Cardiac septum (tissue), 1 donor: Measurements from ENCODE around the gene MISP. TPM values are rescaled to one million over a fixed set of nuclear protein-coding genes. Genes with fewer than 3 reads are reported as not detected.
"Not testable (repeated sequence)": the region's sequence is repeated elsewhere in the genome, so short reads cannot be mapped to it uniquely, and the experiment has no call there.

ENCODE experiments used
- DNase-seq: peaks from one replicate; pipeline ENCODE4 v3.0.0-alpha.2; 2020; ENCODE audit warnings: low spot score
- intact Hi-C: fragments of 100-400 bp; cut with DNase I; formaldehyde crosslinking; loops from one replicate; pipeline ENCODE4 v1.14.0; 2022
- total RNA-seq: library from RNA; stranded (reverse); fragmentation: NEBNext Ultra II Directional; extraction: Animal tissue kit (Norgen Biotek cat#: 25700); gene quantifications from one replicate; pipeline ENCODE4 v1.2.1, GENCODE V29; 2021
- donor health status: DM: no; HTN: no; CAD: no.

Gene MISP
- total RNA-seq, 1 donor from 2014 or later = not detected

- intact Hi-C loops = no loop called here
- no peak for DNase-seq
Measured at GRCh38 chr19:743168-743687, 7.7 kb upstream of the MISP start.

- DNase-seq, intact Hi-C loops: not testable (repeated sequence)
Measured at GRCh38 chr19:745138-745537, 5.8 kb upstream of the MISP start.

GRCh38 chr19:746208-746819 lies 4.6 kb upstream of the MISP start:
- intact Hi-C loops = no loop called here
- DNase-seq = no peak

GRCh38 chr19:746956-747355 lies 4.0 kb upstream of the MISP start:
- intact Hi-C loops = no loop called here

GRCh38 chr19:747432-748273 lies 3.3 kb upstream of the MISP start:
- DNase-seq = no peak
- intact Hi-C loops = no loop called here

More at GRCh38 chr19:746956-747355, 4.0 kb upstream of the MISP start:
- no peak for DNase-seq

- intact Hi-C loops = no loop called here
Measured at GRCh38 chr19:748274-748598, 2.7 kb upstream of the MISP start.

GRCh38 chr19:749811-750210 lies 1.1 kb upstream of the MISP start:
- no peak for DNase-seq
- intact Hi-C loops = no loop called here

More at GRCh38 chr19:748274-748598, 2.7 kb upstream of the MISP start:
- no peak for DNase-seq

- no peak for DNase-seq
- intact Hi-C loops = no loop called here
Measured at GRCh38 chr19:751501-752341, 809 bp downstream of the MISP start.

GRCh38 chr19:752652-753517 lies 2.0 kb downstream of the MISP start:
- DNase-seq = no peak

GRCh38 chr19:754530-754929 lies 3.6 kb downstream of the MISP start:
- intact Hi-C loops = no loop called here
- no peak for DNase-seq

More at GRCh38 chr19:752652-753517, 2.0 kb downstream of the MISP start:
- intact Hi-C loops = no loop called here

GRCh38 chr19:755063-755462 lies 4.2 kb downstream of the MISP start:
- no peak for DNase-seq
- intact Hi-C loops = no loop called here

- intact Hi-C loops = no loop called here
- DNase-seq = no peak
Measured at GRCh38 chr19:756236-756635, 5.3 kb downstream of the MISP start.

- no peak for DNase-seq
- intact Hi-C loops = no loop called here
Measured at GRCh38 chr19:756821-757688, 6.1 kb downstream of the MISP start.

GRCh38 chr19:757811-758668 lies 7.1 kb downstream of the MISP start:
- intact Hi-C loops = no loop called here
- DNase-seq = no peak

GRCh38 chr19:763181-763580 lies 12.3 kb downstream of the MISP start:
- no peak for DNase-seq
- intact Hi-C loops = no loop called here

- intact Hi-C loops = no loop called here
- DNase-seq = no peak
Measured at GRCh38 chr19:763869-764268, 13.0 kb downstream of the MISP start.

GRCh38 chr19:764301-764700 lies 13.4 kb downstream of the MISP start:
- intact Hi-C loops = no loop called here
- no peak for DNase-seq
